Stimulated activated CD4-positive, alpha-beta T cell treated with anti-CD3 and anti-CD28 coated beads, TNF-alpha, amount 100 ng/mL, for 4 hours (primary cell): Measurements from ENCODE around the gene CCDC110.

Experiments
- DNase-seq, 3 experiments: peaks; one replicate each; pipeline ENCODE4 v3.0.0-alpha.2; 2020; ENCODE audit warnings: low read depth in 3 of 3

Gene CCDC110

DNA sequence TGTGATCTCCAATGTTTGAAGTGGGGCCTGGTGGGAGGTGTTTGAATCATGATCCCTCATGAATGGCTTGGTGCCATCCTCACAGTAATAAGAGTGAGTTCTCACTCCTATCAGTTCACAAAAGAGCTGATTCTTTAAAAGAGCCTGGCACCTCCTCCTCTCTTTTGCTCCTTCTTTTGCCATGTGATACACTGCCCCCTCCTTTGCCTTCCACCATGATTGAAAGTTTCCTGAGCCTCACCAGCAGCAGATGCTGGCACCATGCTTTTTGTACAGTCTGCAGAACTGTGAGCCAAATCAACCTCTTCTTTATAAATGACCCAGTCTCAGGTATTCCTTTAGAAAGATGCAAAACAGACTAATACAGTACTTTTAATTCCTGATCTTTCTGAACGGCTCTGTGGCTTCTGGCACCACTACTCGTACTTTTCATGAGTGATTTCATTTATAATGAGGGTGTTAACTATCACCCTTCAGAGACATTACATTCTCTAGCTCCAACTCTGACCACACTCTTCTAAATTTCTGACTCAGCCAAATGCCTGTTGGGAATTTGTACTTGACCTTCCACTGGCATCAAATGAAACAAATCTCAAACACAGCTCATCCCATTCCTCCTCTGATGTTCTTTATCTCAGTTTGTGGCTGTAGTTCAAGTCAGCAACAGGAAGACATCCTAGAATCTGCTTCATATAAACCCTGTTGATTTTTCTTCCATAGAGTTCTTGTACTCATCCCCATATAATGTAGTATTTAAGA lies 50.0 kb downstream of the CCDC110 start:
- DNase-seq: no peak

DNA sequence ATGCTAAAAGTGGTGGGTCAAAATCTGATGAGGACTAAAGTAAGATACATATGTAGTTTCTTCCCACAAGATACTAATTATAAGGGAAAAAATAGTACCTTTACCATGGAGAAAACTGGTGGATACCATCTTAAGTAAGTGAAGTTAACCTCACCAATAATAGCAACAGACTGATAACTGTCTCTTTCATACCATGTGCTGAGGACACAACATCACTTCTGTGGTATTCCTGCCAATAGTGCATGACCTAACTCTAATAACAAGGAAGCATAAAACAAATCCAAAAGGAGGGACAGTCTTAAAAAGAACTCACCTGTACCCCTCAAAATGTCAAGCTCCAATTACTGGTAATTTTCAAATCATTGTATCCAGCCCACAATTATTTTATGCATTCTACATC lies 54.6 kb downstream of the CCDC110 start:
- no peak for DNase-seq

DNA sequence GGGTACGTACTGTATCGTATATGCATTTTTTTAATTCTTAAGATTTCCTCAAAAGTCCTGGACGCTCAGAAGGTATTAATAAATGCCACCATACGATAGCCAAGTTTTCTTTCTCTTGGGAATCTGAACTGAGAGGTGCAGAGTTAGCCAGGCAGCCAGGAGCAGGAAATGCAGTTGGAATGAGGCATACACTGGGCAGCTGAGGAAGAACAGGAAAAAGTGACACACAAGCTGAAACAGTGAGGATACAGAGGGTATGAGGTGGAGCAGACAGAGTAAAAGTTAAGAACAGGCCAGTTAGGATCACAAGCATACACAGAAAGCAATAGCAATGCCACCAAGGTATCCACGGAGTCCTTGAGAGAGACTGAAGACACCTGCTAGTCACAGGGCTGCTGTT lies 59.1 kb downstream of the CCDC110 start:
- DNase-seq: no peak

DNA sequence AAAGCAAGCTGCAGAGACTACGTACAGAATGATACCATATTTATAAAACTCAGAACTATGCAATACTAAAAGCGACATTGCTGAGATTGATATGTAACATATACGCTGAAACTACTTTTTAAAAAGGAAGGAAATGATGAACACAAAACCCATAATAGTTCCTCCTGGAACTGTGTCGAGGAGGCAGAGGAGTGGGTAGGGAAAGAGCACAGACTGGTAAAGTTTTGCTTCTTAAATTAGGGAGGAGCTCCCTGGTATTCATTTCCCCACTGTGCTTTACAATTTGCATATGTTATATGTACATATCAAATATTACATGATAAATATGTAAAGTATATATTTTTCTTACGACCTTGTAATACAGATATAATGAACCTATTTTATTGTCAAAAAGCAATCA lies 59.7 kb downstream of the CCDC110 start:
- DNase-seq: no peak

DNA sequence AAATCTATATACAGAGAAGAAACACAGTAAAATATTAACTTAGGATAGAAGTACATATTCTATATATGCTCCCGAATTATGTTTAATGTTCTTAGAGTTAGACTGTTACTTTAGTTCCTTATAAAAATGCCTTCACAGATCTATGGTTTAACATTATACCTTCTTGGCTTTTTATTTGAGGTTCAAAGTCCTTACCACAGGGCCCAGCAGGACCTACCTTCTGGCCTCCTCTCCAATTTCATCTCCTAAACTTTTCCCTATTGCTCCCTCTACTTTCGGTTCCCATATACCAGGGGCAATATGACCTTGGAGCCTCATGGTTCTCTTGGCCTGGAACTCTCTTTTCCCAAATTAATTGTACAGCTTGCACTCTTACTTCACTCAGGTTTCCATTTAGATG lies 63.1 kb downstream of the CCDC110 start:
- DNase-seq: no peak

DNA sequence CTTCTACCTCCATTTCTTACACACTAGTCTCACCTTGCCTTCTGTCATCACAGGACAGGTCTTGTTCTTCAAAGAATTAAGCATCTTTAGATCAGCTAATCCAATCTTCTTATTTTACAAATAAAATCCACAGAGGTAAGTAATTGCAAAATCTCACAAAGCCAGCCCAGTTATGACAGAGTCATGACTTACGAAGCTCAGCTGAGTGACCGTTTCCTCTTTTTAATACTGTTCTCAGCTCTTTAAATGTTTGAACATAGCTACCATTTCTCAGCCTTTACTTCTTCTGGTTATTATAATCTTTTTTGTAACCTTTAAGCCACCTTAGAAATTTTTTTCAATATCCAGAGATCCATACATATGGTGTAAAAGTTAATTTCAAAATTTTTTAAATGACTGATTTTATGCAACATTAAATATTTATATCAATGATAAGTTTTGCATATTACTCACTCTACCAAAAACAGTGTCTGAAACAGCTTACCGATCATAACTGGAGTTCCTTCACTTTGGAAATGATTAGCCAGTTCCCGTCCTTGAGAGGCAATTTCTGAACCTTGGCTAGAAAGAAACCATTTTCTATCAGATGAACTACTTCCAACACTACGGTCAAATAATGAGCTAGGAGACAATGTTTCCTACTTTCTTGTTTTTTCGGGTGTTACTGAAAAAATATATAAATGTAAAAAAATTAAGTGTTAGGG lies 66.1 kb downstream of the CCDC110 start:
- DNase-seq: no peak

DNA sequence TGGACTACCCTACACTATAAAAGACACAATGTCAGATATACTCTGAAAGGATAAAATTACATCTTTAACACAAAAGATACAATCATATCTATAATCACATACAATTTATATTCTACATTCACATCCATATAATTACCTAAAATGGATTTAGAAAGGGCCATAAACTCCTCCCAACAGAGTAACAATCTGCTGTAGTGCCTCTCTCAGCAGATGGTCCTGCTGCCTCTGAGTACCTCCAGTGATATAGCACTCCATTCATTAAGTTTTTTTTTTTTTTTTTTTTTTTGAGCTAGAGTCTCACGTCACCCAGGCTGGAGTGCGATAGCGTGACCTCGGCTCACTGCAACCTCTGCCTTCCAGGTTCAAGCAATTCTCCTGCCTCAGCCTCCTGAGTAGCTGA lies 67.5 kb downstream of the CCDC110 start:
- no peak for DNase-seq

DNA sequence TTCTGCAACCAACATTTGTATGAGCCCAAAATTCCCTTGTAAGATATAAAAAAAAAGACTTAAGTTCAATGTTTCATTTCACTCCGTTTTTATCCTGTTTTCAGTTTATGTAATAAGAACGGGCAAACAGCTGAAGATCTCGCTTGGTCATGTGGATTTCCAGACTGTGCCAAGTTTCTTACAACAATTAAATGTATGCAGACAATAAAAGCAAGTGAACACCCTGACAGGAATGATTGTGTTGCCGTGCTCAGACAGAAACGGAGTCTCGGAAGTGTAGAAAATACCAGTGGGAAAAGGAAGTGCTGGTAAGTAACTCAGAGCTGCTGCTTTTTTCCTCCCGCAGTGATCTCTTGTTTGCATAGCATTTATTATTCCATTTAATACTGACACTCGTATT lies 72.1 kb downstream of the CCDC110 start:
- DNase-seq: no peak

DNA sequence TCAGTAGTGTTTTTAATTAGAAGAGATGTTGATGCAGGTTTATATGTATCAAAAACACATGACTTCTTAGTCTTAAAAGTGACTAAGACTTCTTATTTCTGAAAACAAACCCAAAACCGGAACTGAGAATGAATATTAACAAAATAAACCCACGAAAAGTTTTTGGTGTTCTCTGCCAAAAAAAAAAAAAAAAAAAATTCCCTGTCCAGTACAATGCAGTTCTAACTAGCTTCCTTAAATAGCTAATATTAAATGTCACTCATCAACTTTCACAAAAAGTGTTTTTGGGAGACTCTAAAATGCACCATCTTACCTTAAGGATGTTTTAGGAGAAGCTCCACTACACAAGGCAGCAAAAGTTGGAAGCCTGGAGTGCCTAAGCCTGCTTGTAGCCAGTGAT lies 72.9 kb downstream of the CCDC110 start:
- no peak for DNase-seq

DNA sequence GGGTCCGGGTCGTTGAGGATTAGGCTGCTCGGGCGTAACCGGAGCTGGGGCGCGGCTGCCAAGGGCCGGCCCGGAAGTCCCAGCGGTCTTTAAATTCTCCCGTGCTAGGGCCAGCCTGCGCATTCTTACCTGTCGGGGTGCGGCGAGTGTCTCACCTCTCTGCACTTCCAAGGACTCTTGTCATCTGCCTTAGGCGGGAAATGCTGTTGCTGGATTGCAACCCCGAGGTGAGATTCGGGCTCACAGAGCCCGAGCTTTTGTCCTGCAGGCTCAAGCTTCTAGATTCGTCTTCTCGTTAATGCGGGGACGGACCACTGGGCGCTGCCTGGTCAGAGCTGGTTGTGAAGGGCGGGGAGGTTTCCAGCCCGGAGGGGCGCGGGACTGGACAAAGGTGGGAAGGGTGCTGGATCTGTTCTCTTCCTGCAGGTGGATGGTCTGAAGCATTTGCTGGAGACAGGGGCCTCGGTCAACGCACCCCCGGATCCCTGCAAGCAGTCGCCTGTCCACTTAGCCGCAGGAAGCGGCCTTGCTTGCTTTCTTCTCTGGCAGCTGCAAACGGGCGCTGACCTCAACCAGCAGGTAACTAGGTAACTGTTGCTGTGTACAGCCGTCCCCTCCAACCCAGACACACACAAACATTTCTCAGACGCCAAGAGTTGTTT lies 74.7 kb downstream of the CCDC110 start, which contains the start of gene ANKRD37:
ANKRD37 (plus strand) TSS at position 118 of the 662 bp plus-strand sequence; CDS start at position 201, 83 bp downstream.
- no peak for DNase-seq

DNA sequence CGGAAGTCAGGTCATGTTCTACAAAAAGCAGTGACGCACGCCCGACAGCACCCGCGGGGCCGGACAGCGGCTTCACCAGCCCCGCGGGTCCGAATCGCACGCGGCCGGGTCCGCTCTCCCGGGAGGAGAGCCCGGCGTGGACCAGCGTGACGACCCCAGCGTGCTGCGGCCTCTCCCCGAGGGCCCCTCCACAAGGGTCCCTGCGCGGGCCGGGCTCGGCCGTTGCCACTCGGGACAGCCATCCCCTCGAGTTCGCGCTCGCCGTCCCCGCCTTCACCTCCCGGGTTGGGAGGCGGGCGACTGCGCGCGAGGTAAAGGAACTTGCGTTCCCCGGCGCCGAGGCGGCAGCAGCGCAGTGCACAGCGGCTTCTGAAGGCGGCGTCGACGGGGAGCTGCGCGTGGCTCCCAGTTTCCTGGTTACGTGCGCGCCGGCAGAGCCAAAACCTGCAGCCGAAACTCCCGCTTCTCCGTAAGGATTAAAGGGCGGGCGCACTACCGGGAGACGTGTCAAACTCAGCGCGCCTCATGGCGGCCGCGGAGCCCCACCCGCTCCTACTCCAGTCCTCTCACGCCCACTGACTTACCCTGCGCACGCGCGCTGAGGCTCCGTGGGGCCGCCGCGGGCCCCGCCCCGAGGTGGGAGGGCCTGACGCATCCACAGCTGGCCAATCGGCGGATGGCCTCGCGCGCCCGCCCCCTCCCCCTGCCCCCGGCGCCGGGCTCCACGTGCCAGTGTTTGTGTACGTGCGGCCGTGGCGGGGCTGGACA lies 75.4 kb downstream of the CCDC110 start:
- peak; percentile 90 to 98 (median 96) for DNase-seq

DNA sequence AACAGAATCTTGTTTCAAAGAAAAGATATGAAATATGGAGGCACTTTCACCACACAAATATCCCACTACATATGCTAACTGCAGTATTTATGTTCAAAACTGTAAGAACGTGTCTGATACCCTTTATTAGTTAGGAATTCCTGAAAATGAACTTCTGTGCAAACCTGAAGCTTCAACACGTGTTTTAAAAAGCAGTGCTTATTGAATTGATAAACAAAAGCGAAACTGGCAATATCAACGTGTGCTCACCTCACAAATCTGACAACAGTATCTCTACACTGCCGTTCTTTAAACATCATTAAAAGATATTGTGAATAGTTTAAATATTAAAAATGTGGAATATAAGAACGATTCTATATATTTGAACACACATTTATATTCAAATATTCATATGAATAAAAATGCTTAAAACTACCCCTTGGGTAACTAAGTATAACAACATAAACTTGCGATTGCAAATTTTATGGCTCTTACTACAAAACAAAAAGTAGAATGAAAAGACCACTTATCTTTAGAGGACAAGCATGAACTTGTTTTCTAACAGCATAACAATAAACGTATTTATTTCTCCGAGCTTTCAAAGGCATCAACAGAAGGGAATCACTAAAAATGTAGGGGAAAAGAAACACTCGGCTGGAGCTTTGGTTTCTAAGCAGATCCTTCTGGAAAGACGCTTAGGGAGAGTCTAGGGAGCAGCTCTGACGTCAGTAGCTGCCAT lies 76.1 kb downstream of the CCDC110 start, which contains the start of gene LRP2BP:
LRP2BP (minus strand) TSS at position 687 of the 718 bp plus-strand sequence. CDS start 17,738 bp downstream, outside the sequence.
- DNase-seq: no peak
